ENCODE measurements around the gene XYLB.

DNA sequence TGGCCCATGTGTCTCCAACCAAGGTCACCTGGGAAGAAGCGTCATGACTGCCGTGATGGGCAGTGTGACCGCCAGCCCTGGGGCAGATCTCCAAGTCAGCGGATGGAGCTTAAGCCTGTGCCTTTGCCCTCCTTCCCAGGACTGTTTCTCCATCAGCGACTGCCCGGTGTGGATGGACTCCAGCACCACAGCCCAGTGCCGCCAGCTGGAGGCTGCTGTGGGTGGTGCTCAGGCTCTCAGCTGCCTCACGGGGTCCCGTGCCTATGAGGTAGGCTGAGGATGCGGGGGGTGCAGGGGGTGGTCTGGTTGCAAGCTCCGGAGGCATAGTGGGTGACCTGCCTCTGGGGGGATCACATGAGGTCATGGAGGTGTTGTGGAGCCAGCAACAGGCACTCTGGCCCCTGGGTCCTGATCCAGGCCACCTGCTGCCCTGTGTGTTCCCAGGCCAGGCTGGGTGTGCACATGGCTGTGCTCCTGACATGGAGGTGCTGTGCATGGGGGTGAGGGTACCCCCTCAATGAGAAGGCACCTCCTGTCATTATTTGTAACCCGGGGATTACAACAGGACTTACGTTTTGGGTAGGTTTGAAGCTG is 19.0 kb downstream of the XYLB start:
- no peak for TF ChIP-seq EZH2 (IDR thresholded peaks at IDR 0.05; ENCODE audit: borderline replicate concordance, insufficient read depth, low read length, poor library complexity, severe bottlenecking)
- no peak for TF ChIP-seq POLR2AphosphoS5 (IDR thresholded peaks at IDR 0.05)
- TF ChIP-seq CTCF (IDR thresholded peaks at IDR 0.05; ENCODE audit: poor library complexity, severe bottlenecking) = no peak
- TF ChIP-seq SMC3 (conservative IDR thresholded peaks at IDR 0.05; ENCODE audit: poor library complexity) = no peak
